ENCODE measurements around the gene WBP2NL.

WBP2NL gene

GRCh38 chr22:41978732-41979131, 19.9 kb upstream of the WBP2NL start:
- DNase-seq (no peak), ATAC-seq (no peak)

GRCh38 chr22:41979423-41980250, 19.0 kb upstream of the WBP2NL start:
- no peak for ATAC-seq
- no peak for DNase-seq

- no peak for ATAC-seq
- DNase-seq, result no peak
Measured at GRCh38 chr22:41982865-41983264, 15.7 kb upstream of the WBP2NL start.

DNA sequence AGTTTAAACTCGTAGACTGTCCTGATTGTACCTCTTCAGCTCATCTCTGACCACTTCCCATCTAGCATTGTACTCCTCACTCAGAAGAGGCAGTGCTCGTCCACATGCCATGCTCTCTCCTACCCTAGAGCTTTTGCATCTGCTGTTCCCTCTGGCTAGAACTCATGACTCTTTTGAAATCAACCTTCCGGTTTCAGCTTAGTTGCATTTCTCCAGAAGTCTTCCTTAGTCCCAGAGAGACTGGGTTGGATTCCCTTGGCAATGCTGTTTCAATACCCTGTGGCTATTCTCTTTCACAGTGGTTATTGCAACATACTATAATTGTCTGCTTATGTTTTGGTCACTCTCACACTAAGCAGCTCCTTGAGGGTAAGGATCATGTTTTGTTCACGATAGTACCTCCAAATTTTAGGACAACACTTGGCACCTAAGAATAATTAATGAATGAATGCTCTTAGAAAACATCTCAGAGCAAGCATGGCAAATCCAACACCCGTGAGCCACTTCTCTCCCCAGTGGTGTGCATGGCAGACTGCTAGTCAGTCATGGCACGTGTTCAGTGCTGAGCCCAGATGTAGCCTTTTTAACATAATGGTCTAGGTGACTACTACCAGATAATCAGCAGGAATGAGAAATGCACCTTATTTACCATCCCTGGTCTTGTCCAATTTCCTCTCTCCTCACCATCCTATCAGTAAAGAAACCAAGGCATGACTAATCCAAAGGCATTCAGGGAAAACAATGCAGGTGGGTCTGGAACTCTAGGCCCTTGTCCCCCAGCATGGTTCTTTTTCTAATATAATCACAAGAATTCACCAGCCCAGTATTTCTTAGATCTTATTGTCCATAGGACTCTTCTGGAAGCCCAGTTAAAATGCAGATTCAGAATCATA, 14.8 kb upstream of the WBP2NL start:
- ATAC-seq (no peak), DNase-seq (no peak)

DNA sequence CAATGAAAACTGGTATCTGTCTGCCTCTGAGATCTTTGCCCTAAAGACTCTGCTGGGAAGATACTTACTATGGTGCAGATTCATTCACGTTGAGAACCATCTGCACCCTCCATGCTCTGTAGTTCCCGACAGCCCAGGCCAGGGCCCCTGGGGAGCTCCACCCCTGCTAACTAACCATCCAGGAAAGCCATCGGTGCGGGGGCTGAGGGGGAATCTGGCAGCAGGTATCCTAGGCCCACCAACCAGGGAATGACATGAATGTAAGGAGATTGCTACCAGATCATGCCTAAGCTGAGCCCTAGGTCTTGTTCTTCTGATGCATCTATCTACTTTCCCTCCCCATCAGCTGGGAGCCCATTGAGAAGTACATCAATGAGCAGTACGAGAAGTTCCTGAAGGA, 11.3 kb upstream of the WBP2NL start:
- ATAC-seq, result no peak
- no peak for DNase-seq

- ATAC-seq, result no peak
- no peak for DNase-seq
Measured at GRCh38 chr22:41989246-41989645, 9.3 kb upstream of the WBP2NL start.

- no peak for ATAC-seq
- DNase-seq, result no peak
Measured at GRCh38 chr22:41991111-41991510, 7.5 kb upstream of the WBP2NL start.

DNA sequence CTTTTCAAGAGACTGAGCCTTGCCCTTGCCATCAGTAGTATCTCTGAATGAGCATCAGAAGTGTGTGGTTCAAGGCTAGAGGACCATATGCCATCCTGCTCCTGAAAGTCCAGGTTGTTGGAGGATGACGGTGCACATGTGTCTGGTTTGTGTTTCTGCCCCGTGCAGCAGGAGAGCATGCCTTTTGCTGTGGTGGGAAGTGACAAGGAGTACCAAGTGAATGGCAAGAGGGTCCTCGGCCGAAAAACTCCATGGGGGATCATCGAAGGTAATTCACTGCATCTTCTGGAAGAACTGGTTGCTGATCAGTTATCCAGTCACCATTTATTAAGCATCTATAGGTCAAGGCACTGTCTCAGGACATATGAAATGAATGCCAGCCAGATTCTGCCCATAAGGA, 6.1 kb upstream of the WBP2NL start:
- ATAC-seq (no peak), DNase-seq (no peak)

- DNase-seq (no peak), ATAC-seq (no peak)
Measured at GRCh38 chr22:41995211-41995610, 3.4 kb upstream of the WBP2NL start.

DNA sequence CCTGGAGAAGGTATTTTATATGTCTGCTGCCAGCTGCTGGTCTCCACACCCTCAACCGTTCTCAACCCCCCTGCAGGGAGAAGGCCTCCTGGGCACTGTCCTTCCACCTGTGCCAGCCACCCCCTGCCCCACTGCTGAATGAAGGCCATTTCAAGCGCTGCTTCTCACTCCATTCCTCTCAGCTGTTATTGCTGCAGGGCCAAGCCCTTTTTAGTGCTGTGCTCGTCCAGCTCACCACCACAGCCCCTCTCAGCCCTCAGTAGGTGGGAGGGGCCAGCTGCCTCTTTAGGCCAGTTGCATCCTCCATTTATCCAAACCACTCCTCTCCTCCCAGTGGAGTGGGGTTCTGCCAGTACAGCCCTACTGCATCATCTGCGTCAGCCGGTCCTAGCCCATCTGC, 1.8 kb upstream of the WBP2NL start:
- DNase-seq, result no peak
- no peak for ATAC-seq

DNA sequence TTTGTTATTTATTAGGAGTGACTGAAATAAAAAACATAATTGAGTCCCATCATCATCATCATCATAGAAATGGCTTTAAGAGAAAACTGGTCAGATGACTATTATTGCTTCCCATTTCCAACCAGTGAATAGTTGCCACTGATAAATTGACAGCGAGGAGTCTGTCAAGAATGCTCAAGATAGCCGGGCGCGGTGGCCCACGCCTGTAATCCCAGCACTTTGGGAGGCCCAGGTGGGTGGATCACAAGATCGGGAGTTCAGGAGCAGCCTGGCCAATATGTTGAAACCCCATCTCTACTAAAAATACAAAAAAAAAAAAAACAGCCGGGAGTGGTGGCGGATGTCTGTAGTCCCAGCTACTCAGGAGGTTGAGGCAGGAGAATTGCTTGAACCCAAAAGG, 1.9 kb downstream of the WBP2NL start:
- ATAC-seq (no peak), DNase-seq (no peak)

DNA sequence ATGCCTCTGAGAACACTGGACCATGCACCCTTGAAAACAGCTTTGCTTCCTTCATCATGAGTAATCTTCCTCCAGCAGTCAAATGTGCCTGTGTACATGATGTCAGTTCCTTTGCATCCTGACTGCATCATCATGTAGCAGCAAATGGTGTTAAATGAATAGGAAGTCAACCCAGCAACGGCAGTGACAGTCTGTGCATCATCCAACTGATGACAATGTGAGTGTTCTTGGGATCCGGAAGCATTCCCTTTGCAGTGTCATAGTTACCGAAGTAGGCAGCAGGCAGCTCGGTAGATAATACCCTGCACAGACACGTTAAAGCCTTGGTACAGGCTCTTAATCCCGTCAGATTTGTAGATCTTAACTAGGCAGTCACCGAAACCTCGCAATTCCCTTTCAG, 2.5 kb downstream of the WBP2NL start:
- ATAC-seq (no peak), DNase-seq (no peak)

- DNase-seq, result no peak
- ATAC-seq, result no peak
Measured at GRCh38 chr22:42001706-42002105, 3.1 kb downstream of the WBP2NL start.

DNA sequence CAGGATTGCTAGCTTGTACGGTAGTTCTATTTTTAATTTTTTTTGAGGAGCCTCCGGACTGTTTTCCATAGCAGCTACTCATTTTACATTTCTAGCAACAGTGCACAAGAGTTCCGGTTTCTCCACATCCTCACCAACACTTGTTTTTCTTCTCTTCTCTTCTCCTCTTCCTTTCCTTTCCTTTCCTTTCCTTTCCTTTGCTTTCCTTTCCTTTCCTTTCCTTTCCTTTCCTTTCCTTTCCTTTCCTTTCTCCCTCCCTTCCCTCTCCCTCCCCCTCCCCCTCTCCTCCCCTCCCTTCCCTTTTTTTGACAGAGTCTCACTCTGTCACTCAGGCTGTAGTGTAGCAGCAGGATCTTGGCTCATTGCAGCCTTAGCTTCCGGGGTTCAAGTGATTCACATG, 9.3 kb downstream of the WBP2NL start:
- ATAC-seq (no peak), DNase-seq (no peak)

DNA sequence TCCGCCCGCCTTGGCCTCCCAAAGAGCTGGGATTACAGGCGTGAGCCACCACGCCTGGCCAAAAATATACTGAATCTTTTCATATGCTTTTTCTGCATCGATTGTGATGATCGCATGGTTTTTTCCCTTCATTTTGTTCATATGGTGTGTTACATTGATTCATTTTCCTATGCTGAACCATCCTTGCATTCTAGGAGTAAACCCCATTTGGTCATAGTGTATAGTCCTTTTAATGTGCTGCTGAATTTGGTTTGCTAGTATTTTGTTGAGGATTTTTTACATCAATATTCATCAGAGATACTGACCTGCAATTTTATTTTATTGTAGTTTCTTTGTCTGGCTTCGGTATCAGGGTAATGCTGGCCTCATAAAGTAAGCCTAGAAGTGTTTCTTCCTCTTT, 12.2 kb downstream of the WBP2NL start:
- ATAC-seq, result no peak
- DNase-seq, result no peak

DNA sequence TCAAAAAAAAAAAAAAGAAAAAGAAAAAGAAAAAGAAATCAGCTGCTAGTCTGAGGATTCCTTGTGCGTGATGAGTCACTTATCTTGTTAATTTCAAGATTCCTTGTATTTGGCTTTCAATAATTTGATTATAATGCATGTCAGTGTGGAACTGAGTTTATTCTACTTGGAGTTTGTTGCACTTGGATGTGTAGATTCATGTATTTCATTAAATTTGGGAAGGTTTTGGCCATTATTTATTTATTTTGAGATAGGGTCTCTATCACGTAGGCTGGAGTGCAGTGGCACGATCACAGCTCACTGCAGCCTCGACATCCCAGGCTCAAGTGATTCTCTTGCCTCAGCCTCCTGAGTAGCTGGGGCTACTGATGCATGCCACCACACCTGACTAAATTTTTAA, 14.8 kb downstream of the WBP2NL start:
- ATAC-seq (no peak), DNase-seq (no peak)

DNA sequence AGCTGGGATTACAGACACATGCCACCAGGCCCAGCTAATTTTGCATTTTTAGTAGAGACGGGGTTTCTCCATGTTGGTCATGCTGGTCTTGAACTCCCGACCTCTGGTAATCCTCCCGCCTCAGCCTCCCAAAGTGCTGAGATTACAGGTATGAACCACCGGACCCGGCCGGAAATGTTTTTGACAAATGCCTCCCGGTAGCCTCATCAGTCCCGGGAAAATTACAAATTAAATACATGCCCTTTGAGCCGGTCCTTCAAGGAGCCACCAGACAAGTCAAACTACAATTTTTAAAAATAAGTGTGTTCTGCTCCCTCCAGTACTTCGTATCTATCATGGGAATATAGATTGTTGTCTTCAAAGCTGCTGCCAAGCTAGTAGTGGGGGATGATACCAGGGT, 17.5 kb downstream of the WBP2NL start:
- no peak for ATAC-seq
- no peak for DNase-seq

DNA sequence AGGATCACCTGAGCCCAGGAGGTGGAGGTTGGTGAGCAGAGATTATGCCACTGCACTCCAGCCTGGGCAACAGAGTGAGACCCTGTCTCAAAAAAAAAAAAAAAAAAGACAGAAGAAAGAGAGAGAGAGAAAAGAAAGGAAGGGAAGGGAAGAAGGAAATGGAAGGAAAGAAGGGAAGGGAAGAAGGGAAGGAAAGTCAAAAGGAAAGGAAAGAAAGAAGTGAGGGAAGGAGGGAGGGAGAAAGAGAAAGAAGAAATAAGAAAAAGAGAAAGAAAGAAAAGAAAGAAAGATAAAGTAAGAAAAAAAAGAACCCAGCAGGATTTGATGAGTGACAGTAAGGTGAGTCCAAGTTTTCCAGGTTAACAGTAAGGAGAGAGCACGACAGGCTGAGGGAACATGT, 19.6 kb downstream of the WBP2NL start:
- ATAC-seq, result no peak
- no peak for DNase-seq

DNA sequence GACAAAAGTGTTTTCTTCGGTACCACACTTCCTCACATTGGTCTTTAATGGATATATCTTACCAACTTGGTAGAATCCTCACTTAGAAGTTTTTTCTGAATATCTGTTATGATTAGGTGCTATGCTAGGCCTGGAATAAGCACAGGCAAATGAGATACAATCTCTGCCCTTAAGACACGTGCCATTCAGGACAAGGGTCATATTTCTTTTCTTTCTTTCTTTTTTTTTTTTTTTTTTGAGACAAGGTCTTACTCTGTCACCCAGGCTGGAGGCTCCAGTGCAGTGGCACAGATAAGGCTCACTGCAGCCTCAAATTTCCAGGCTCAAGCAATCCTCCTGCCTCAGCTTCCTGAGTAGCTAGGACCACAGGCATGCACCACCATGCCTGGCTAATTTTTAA, 23.0 kb downstream of the WBP2NL start:
- ATAC-seq (no peak), DNase-seq (no peak)

DNA sequence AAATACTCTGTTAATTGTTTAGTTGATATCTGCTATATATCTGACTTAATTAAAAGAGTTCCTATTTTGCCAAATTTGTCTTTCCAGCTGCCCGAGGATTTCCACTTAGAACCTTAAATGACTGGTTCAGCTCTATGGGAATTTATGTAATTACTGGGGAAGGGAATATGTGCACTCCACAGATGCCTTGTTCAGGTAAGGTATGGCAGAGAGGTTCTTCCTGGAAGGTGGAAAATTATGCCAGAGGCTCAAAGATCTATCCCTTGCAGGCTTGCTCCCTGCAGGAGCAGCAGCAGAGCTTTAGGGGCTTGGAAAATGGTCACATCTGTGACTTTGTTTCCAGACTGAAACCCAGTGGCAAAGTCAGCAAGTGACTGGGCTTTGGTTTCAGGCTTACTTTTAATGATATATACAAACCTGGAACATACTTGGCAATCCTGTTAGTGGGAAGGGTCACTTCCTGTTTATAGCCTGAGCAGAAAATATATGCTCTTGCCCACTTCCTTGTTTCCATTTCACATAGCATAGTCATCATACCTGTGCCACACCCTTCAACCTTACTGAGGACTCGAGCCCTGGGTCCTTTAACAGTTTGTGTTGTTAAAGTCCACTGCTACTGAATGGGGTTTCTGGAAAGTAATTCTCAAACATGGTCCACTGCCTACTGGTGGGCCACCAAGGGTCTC, 23.7 kb downstream of the WBP2NL start:
- DNase-seq, result no peak
- no peak for ATAC-seq

DNA sequence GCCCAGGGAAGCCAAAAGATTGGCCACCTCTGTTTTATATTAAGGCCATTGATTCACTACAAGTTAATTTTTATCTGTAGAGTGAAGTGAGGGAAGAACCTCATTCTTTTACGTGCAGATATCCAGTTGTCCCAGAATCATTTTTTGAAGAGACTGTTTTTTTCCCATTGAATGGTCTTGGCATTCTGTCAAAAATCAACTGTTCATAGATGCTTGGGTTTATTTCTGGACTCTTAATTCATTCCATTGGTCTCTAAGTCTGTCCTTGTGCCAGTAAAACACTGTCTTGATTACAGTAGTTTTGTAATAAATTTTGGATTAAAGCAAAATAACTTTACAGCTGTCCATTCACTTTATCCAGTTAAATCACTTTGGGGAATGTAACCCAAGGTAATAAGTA, 26.8 kb downstream of the WBP2NL start:
- DNase-seq, result no peak
- no peak for ATAC-seq

- ATAC-seq, result no peak
Measured at GRCh38 chr22:42026705-42027104, 28.1 kb downstream of the WBP2NL start.

More at GRCh38 chr22:42026705-42027104, 28.1 kb downstream of the WBP2NL start:
- no peak for DNase-seq

All from stimulated activated naive CD8-positive, alpha-beta T cell treated with anti-CD3 and anti-CD28 coated beads, Interleukin-15, Interleukin-2, amounts not matched to agents 100 U/mL and 50 U/mL, for 24 hours (primary cell).